HG03108 (cell line): ENCODE results near the gene GMDS.

ENCODE experiments used
- ATAC-seq: cut with Tn5 transposase; IDR thresholded peaks from one replicate; pipeline ENCODE4 v1.9.1; 2021; ENCODE audit warnings: moderate library complexity; ENCODE audit not compliant: unreplicated experiment

Gene GMDS

DNA sequence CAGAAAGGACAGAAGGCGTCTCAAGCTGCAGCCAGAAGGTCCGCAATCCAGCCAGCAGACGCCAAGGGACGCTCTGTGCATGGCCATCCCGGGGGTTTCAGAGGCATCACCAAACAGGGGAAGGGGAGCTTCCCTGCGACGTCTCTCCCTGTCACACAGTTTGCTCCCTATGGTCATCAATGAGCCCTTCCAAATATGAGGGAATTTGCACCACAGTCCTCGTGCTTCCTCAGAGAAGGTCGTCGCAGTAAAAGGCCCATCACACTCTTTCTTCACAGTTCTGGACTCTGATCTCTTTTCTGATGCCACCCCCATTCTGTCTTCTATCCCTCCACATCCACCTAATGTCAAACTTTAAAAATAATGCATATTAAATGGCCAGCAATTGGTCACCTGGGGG lies 645.9 kb downstream of the GMDS start:
- no peak for ATAC-seq

DNA sequence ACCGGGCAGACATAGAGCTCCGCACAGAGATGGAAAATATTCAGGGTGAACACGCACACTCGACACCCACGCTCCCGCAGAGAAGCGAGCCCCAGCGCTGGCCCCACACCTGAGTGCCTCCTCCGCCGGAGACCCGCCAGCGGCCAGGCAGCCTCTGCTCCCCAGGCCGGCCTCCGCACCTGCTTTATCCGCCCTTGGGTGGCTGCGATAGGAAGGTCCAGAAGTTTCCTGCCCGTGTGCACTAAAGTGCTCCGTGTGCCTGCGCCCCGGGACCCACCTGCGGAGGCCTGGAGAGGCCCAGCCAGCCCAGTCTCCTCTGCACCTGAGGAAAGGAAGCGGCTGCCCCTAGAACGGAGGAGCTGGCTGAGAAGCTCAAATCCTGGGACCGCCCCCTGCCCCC lies 646.5 kb downstream of the GMDS start:
- no peak for ATAC-seq

DNA sequence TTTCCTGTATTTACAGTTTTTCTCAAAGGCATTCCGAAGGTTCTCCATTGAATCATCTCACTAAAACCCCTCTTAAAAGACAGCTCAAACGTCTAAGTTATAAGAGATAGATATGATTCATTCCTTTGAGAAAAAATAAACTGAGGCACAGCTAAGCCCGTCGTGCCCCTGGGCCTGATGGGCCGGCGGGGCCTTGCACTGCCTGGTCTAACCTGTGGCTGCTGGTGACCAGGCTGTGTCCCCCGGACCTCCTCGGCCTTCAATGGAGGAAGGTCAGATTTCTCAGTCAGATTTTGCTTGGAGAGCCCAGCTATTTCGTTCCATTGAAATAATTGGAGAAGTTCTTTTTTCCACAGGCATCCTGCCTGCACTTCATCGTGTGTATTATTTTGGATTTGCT lies 647.0 kb downstream of the GMDS start:
- ATAC-seq: no peak

DNA sequence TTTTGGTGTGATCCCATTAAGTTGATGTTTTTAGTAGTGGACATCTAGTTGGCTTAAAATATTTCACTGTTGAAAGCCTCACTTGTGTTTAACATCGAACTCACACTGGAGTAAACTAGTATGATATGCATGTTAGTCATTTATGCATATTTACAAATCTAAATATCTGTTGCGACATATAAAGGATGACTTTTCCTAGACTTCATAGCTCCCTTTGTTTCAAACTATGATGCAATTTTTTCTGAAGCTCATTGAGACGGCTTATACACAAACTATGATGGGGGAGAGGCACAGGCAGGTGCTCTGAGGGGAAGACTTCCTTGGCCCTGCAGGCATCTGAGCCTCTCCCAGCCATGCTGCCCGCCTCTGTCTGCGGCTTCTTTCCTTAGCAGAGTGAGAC lies 647.5 kb downstream of the GMDS start:
- ATAC-seq: no peak

DNA sequence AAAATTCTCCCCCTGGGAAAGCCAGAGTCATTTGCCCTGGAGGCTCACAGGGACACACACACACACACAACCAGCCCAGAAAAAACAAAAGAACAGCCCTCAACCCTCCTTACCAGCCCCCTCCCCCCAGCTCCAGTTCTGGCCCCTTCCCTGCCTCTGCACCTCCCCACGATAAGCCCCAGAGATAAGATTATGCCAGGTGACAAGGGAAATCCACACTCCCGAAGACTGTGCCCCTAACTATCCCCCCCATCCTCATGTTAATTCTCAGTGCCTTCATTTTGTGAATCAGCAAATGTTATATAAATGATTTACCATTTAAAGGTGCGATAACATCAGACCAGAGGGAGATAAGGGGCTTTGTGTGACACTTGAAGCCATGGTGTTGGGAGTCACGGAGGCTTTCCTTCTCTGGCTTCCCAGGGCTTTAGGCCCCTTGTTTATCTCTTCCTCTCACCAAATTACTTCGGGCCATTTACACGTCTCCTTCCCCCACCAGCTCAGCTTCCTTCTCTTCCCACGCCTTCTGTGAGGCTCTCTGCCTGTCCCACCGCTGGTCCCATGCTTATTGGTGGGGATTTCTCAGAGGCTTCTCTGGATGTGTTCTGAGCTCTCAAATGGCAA lies 648.2 kb downstream of the GMDS start:
- no peak for ATAC-seq

DNA sequence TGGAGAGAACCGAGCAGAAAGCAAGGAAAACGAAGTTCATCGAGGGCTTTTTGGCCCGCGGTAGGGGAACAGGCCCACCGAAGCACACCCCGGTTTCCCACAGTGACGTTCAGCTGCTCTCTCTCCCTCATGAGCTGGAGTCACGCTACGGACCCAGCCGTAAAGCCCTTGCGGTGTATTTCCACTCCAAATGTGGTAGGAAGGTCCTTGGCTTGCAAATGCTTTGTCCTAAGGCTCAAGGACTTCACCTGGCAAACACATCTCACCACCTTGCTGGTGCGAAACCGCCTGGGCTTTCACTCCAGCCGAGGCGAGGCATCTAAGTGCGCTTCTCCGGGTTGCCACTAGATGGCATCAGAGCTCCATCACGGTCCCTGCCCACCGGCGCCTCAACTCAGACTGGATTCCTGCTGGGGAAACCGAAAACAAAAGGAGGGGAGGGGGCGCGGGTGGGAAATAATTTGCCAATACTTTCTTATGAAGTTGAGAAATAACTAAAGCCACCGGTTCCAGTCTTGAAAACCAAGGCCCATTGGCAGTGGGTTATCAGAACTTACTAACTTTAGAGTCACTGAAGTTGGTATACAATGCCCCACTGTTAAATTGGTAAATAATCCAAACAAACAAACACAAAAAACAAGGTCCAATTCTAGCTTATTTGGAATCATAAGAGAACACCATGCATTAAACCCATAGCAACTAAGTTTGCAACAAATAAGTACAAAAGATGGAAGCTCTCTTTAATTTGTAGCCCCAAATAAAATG lies 649.1 kb downstream of the GMDS start:
- ATAC-seq: peak; percentile 70

DNA sequence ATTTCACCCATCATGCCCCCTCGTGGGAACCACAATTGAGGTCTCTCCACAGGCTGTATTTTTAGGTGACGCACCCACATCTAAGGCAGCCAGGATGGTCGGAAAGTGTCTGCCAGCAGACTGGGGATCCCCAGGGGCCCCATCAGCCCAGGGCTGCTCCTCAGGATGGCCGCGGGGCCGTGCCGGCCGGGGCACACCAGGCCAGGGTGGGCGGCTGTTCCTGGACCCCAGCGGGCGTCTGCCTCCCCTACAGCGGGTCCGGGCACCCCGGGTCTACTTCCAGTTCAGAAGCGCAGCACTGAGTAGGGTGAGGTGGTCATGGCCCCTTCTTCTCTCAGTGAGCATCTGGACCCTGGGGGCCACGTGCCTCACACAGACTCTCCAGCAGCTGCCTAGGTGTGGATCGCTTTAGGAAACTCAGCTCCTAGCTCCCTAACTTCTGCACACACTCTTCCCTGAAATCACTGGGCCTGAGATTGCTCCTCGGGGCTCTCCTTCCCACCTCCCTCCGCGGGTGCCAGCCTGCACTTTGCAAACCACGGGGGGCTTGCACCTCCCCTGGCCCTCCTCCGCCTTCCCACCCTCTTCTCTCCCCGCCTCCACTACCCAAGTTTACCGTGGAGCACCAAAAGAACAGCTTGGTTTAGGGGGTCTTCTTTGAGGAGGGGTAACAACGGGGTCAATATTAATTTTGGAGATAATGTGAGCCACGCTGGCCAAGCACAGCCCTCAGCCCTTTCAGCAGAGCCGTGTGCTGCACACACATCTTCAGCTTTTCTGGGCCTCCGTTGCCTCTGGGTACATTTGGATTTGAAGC lies 649.9 kb downstream of the GMDS start:
- no peak for ATAC-seq

DNA sequence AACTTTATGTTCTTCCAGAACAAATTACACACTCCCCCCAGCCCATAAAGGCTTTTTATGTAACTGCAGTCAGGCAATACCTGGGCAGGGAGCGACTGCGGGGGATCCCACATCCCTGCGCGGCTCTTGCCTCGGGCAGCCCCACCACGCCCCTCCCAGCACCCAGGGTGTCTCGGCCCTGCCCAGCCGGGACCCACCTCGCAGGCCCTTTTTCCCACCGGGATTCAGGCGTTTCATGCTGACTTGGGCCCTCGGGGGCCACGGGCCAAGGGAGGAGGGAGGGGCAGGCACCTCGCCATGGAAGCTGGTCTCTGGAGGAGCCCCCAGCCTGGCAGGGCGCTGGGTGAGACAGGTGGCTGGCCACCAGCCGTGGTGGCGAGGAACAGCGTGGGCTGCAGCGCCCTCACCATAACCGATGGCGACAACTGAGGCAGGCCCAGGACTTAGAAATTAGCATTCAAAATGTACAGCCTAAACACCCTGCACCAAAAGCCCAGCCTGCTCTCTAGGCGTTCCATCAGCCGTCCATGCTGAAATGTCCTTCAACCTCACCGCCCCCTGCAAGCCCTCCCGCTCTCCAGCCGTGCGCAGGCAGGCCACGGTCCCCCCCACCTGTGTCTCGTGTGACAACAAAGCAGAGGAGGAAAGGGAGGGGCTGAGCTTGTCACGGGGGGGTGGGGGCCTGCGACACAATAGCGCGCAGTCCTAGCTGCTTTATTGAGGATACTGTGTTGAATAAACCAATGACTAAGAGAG lies 650.8 kb downstream of the GMDS start:
- ATAC-seq: no peak

DNA sequence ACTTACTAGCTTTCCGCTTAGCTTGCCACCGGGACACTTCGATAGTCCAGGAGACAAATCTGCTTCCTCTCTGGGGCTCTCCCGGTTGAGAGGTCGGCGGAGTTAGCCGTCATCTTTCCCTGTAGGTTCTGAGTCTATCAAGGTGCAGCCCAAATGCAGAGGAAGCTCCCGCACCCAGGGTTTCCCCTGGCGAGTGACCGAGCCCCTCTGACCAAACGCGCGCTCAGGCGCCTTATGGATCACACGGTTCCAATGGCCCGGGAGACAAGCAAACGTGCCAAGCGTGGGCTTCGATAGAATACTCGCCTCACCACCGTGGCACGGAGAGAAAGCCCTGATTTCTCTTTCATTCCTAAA lies 651.5 kb downstream of the GMDS start:
- ATAC-seq: no peak

DNA sequence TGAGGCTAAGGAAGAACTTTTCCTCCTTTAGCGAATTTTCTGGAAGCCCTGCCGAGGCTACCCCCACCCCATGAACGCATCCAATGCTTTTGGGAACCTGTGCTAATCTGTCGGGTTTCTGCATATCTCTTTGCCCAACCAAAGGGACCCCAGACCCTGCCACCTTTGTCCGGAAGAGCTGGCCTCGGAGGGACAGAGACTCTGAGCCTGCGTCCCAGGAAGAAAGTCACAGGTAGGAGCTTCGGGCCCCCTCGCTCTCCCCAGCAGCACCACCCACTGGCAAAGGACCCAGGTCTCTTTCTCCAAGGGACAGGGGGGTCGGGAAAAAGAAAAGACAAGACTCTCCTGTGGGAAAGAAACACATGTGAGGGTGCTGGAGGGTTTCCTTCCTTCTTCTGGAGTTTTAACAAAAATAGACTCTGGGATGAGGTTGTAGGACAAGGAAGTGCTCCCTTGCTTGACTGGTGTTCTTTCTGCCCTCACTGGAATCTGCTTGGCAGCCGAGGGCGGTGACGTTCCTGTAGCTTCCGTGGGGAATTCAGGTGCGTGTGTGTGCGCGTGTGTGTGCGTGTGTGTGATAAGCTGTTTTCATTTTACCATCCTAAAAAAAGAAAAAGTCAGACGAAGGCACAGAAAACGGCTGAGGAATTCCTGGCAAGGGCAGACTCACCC lies 652.0 kb downstream of the GMDS start:
- no peak for ATAC-seq

DNA sequence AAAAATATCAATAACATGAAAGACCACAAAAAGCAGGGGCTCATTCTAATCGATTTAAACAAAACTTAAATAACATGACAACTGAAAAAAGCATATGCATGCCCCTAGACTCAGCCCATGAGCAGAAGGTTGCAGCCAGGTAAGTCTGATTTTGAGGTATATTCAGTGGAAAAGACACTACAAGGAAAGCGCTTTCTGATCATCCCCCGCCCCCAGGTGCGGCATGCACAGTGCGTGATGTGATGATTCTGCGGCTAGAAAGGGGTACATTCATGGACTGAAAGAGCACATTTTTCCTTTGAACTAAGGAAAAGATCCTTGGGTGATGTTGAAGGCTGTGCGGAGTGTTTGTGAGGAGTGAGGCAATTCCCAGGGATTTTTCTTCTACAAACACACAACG lies 652.6 kb downstream of the GMDS start:
- ATAC-seq: no peak

DNA sequence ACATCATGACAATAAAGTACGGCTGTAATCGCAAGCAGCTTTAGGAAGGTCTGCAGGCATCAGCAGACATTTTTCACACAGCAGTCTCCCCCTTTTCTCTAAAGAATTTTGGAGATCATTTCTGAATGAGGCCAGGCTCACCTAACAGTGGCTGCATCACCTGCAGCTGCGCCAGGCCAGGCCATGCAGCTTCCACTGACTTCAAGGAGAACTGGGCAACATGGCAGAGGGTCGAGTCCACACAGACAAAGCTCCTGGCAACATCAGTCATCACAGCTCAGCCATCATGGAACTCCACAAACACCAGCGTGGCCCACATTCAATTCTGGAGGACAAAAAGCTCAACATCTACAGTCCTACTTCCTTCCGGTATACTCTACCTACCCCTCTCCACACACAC lies 653.5 kb downstream of the GMDS start:
- no peak for ATAC-seq

DNA sequence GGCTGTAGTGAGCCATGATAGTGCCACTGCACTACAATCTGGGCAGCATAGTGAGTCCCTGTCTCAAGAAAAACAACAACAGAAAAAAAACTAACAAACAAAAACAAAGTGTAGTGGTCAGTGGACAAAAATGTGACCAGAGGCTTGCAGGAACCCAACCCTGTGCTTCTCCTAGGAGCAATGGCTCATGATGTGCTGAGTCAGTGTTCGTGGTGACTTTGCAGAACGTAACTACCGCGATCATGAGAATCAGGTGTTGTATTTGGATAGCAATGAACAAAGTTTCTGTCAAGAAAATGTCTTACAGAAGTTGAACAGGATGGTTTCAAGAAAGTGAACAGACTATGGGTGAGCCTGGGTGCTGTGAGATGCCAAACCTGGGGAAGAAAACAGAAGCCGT lies 654.2 kb downstream of the GMDS start:
- no peak for ATAC-seq

DNA sequence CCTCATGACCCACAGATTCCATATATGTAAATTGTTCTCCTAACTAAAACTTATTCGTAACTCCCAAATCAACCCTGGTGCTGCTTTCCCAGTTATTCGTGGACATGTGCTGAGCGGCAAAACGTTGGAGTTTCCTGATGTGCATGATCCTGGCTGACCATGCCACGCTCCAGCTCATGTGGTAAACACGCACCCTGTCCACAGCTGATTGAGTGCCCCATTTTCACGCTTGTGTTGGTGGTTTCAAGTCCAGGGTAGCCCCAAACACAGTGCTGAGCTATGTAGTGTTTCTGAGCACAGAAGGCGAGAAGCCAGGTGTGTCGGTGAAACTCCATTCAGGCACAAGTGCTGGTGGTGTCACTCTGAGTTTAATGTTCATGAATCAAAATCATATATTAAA lies 654.8 kb downstream of the GMDS start:
- no peak for ATAC-seq

DNA sequence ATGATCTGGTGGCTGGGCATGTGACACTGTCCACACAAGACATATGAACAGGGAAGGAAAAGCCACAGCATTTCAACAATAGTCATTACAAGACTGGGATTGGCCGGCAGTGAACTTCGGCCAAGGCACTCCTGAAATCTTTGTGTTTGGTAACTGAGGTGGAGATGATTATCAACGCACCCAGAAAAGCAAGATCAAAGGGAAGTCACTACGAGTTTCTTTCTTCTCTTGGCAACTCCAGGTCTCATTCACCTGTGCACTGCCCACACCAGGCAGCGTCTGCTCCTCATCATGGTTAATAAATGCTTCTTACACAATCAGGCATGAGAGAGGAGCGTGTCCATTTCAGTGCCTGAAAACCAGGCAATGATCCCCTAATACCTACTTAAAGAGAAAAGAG lies 656.2 kb downstream of the GMDS start:
- ATAC-seq: no peak

DNA sequence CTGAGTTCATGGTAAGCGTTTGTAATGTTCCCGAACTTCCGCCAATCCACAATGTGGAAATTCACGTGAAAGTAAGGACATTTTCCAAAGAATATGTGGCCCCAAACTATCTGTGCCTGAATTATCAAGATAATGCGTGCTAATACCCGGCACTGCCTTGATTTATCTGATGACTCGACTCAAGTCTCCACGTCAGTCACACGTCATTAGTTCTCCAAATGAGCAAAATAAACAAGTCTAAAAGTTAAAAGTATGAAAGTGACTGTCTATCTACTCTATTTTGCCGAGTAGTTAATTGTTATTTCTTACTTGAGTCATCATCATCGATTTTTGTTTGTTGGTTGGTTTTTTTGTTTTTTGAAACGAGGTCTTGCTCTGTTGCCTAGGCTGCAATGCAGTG lies 657.4 kb downstream of the GMDS start:
- no peak for ATAC-seq

DNA sequence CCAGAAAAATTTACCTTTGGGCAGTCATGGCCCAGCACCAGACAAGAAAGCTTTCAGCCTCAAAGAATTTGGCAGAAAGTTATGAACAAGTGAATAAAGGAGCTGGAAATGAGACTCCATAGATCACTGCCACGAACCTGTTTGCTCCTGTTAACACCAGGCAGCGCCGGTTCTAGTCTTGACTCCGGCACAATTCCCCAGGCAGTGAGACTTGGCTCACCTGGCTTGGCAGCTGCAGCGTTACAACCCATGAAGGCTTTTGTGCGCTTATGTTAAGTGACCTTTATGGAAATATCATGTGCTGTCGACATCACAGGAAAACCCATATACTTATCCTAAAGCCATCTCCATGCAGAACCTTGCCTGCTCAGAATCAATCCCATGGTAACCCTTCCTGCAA lies 657.9 kb downstream of the GMDS start:
- no peak for ATAC-seq

DNA sequence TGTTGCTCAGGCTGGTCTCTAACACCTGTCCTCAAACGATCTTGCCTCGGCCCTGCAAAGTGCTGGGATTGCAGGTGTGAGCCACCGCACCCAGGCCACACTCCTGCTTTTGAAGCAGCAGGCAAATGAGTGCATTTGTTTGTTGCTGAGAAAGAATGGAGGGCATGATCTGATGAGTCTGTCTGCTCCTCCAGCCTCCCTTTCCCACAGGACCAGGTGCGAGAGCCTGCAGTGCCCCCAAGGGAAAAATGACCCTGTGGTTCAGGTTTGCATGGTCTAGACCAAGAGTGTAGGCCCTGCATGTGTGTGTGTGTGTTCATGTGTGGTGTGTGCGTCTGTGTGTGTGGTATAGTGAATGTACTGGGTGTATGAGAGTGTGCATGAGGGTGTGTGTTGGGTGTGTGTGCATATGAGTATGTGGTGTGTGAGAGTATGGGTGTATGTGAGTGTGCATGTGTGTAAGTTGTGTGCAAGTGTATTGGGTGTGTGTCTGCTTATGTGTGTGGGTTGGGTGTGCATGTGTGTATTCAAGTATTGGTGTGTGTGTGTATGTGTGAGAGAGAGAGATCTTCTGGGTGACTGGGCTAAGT lies 658.4 kb downstream of the GMDS start:
- no peak for ATAC-seq

DNA sequence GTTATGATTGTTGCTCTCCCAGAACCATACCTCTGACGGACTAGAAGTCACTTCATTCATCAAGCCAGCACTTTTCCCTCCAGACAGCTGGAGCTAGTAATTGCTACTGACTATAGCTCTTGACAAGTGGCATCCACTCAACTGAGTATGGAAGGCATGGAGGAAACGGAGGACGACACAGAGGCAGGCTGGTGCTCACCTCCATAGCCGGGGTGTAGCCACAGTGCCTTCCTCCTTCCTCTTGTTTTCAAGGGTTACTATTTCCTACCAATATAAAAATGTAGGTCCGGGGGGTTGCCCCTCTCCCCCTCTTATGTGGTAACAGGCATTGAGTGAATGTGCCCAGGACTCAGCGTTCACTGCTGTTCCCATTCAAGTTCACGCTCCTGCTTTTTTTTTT lies 659.1 kb downstream of the GMDS start:
- no peak for ATAC-seq

DNA sequence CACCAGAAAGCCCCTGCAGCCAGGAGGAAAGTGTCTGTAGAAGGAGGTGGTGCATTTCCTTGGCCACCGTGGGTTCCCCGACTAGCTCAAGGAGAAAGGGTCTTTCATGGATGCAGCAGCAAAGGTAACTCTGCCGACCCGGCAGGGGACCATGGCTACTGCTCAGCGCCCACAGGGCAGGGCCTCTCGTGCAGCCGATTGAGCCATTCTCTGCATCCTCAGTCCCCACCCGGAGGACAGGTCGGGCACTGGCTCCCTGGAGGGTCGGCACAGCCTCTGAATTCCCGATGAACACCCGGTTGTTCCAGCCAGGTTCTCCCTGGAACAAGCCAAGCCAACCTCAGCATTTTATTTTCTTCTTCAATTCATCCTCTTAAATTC lies 659.7 kb downstream of the GMDS start:
- ATAC-seq: no peak
